K562 (cell line): ENCODE measurements around the gene USP8. TPM values are rescaled to one million over a fixed set of nuclear protein-coding genes. Genes with fewer than 3 reads are reported as not detected.

Experiments
- CHCHD3 ChIP-seq: fragments of 250-450 bp; sonication (Bioruptor Pico); IDR thresholded peaks from 2 replicates; pipeline ENCODE4 v2.1.2; 2022; ENCODE audit warnings: mild to moderate bottlenecking
- CHD2 ChIP-seq: IDR thresholded peaks from 2 replicates; pipeline ENCODE4 v1.6.1; 2011; ENCODE audit warnings: low read depth, low read length
- COPS2 ChIP-seq: fragments of 450-650 bp; conservative IDR thresholded peaks from 2 replicates; pipeline ENCODE4 v1.6.1; 2016; ENCODE audit warnings: mild to moderate bottlenecking, moderate library complexity
- ELF4 ChIP-seq: fragments of 450-650 bp; formaldehyde crosslinking; IDR thresholded peaks from 2 replicates; pipeline ENCODE4 v1.4.0; 2022; ENCODE audit warnings: missing genetic modification characterization
- HNRNPLL ChIP-seq: fragments of 200-400 bp; formaldehyde crosslinking; IDR thresholded peaks from 2 replicates; pipeline ENCODE4 v1.6.1; 2017; ENCODE audit warnings: low read length, low read depth, mild to moderate bottlenecking; ENCODE audit not compliant: poor library complexity, severe bottlenecking
- ID3 ChIP-seq, 2 experiments: fragments of 250-450 bp in 1 of 2; fragments of 450-650 bp in 1 of 2; sonication (Bioruptor Pico) in 1 of 2; IDR thresholded peaks; 2 replicates each; pipeline versions ENCODE4 v1.6.1 to v1.8.0; 2016 to 2021; ENCODE audit warnings: mild to moderate bottlenecking in 2 of 2, moderate library complexity in 2 of 2, missing compliant biosample characterization in 1 of 2, missing genetic modification characterization in 1 of 2
- PCBP1 ChIP-seq: fragments of 200-400 bp; formaldehyde crosslinking; IDR thresholded peaks from 2 replicates; pipeline ENCODE4 v1.6.1; 2018; ENCODE audit warnings: mild to moderate bottlenecking, low read depth, low read length; ENCODE audit not compliant: poor library complexity, severe bottlenecking
- TAF9B ChIP-seq: fragments of 450-650 bp; IDR thresholded peaks from 2 replicates; pipeline ENCODE4 v1.6.1; 2018; ENCODE audit warnings: mild to moderate bottlenecking; ENCODE audit not compliant: partially characterized antibody
- ZBTB5 ChIP-seq: fragments of 450-650 bp; IDR thresholded peaks from 2 replicates; pipeline ENCODE4 v1.6.1; 2017; ENCODE audit warnings: antibody characterized with exemption
- ZFX ChIP-seq: sonication (generic); formaldehyde crosslinking; IDR thresholded peaks from 2 replicates; pipeline ENCODE4 v1.8.0; 2022; ENCODE audit warnings: mild to moderate bottlenecking, missing genetic modification reagents, moderate library complexity
- ZNF445 ChIP-seq: fragments of 250-450 bp; sonication (Bioruptor Pico); IDR thresholded peaks from 2 replicates; pipeline ENCODE4 v1.4.0; 2020; ENCODE audit warnings: low read depth, mild to moderate bottlenecking, moderate library complexity
- ZNF511 ChIP-seq: sonication (generic); formaldehyde crosslinking; IDR thresholded peaks from 2 replicates; pipeline ENCODE4 v1.8.0; 2022; ENCODE audit warnings: mild to moderate bottlenecking, missing genetic modification reagents
- ZNF609 ChIP-seq: sonication (generic); formaldehyde crosslinking; IDR thresholded peaks from 2 replicates; pipeline ENCODE4 v1.8.1; 2023; ENCODE audit warnings: missing genetic modification reagents, mild to moderate bottlenecking, borderline replicate concordance
- ZNF785 ChIP-seq: fragments of 250-450 bp; sonication (Bioruptor Pico); IDR thresholded peaks from 2 replicates; pipeline ENCODE4 v1.4.0; 2020; ENCODE audit warnings: mild to moderate bottlenecking
- ZNF830 ChIP-seq: fragments of 250-450 bp; sonication (Bioruptor Pico); IDR thresholded peaks from 2 replicates; pipeline ENCODE4 v1.5.0; 2021; ENCODE audit warnings: mild to moderate bottlenecking
- polyA plus RNA-seq, 8 experiments: library from polyadenylated mRNA; depleted of rRNA in 4 of 8; stranded (reverse) in 5 of 8; unstranded in 3 of 8; fragments of >200 nt; fragmentation: Nextera tagmentation in 2 of 8; fragmentation: Illumina TruSeq in 1 of 8; extraction: Ambion mirVana in 2 of 8; extraction: Trizol in 1 of 8; gene quantifications; 2 replicates each; pipeline versions ENCODE4 v1.2.1 to v1.2.3, GENCODE V29; 2011 to 2014; ENCODE audit warnings: inconsistent platforms in 1 of 8, missing spikeins in 1 of 8
- total RNA-seq, 7 experiments: library from RNA; depleted of rRNA in 6 of 7; stranded (reverse); fragments of >200 nt in 6 of 7; fragmentation: Illumina TruSeq in 2 of 7; extraction: Trizol in 2 of 7; gene quantifications; 2 replicates each; pipeline versions ENCODE4 v1.2.1 to v1.2.3, GENCODE V29; 2011 to 2021; ENCODE audit warnings: low replicate concordance in 1 of 7

The USP8 gene
- total and polyA plus RNA-seq, 9 of the 15 experiments (the other 6 are each of a cell fraction or from before 2014, with no cell fraction given), result 35.1 to 58.4 (median 46.1) TPM

- TF ChIP-seq ZBTB5, result no peak
- TF ChIP-seq ELF4 (CRISPR knock-in tag), result no peak; the same call in 1 of the 2 replicates
- TF ChIP-seq ZNF511 (CRISPR knock-in tag), result no peak
- peak; percentile 98 for TF ChIP-seq ZFX (CRISPR knock-in tag)
- TF ChIP-seq ZNF830, result peak; percentile 73; the same call in 1 of the 2 replicates
- TF ChIP-seq CHCHD3 (CRISPR knock-in tag), result no peak
- TF ChIP-seq ZNF609 (CRISPR knock-in tag), result 0 out of 2 replicates have a peak, but pooled peaks have one; percentile 33
- TF ChIP-seq PCBP1, result no peak
- TF ChIP-seq ZNF445, result no peak
- TF ChIP-seq CHD2, result no peak
- TF ChIP-seq COPS2, result no peak
- peak; percentile 61 for TF ChIP-seq HNRNPLL
- TF ChIP-seq TAF9B, result peak; percentile 62
- no peak for TF ChIP-seq ZNF785
- no peak for TF ChIP-seq ID3 (CRISPR knock-in tag; IDR thresholded peaks at IDR 0.05)
- no peak for TF ChIP-seq ID3 (tag; IDR thresholded peaks at IDR 0.05)
These were observed at the start of gene USP8 (continued) for GRCh38 chr15:50424066-50424890.
